HepG2 (cell line): Measurements from ENCODE around the gene C19orf73. TPM values are rescaled to one million over a fixed set of nuclear protein-coding genes. Genes with fewer than 3 reads are reported as not detected.
A peak's percentile ranks its signal among the peaks of the same experiment; 100 is the strongest.

Experiments
- ATAC-seq: fragments of 200-7000 bp; cut with Tn5 transposase; 3 replicates; pipeline ENCODE4 v1.9.1; 2020; ENCODE audit warnings: mild to moderate bottlenecking, moderate library complexity
- BruUV-seq: library from RNA; stranded (reverse); fragments of 400-500 nt; replicated peaks from 2 replicates; lab custom pipeline; 2021; lab: Mats Ljungman, UMichigan
- CTCF ChIA-PET: fragments of 300-600 bp; formaldehyde crosslinking; extraction: SDS; loops from one replicate; lab custom pipeline; 2021; ENCODE audit warnings: low total read pairs, inconsistent platforms, low intra/inter-chr PET ratio; lab: Yijun Ruan, JAX
- POLR2A ChIA-PET: fragments of 350-600 bp; sonication (Branson Sonifier 250); formaldehyde crosslinking; loops from one replicate; lab custom pipeline; 2020; ENCODE audit warnings: antibody characterized with exemption, inconsistent platforms; lab: Yijun Ruan, JAX
- DNase-seq: peaks from one replicate; pipeline ENCODE4 v3.0.0-alpha.2; 2015; ENCODE audit warnings: low spot score
- FAIRE-seq: peaks from 3 replicates; lab custom pipeline; 2011; peaks lifted over from hg19 to GRCh38; lab: Jason Lieb, UNC
- H2AFZ ChIP-seq: one replicate; pipeline ENCODE4 v1.6.1; 2011; ENCODE audit warnings: low read length, inconsistent platforms
- H3K27ac ChIP-seq: fragments of 300-600 bp; 3 replicates; pipeline ENCODE4 v1.8.0; 2011; ENCODE audit warnings: mixed run types, mild to moderate bottlenecking, mixed read lengths, low read length, inconsistent platforms; ENCODE audit not compliant: insufficient read depth; ENCODE audit errors: extremely low read length
- H3K27me3 ChIP-seq, 2 experiments: fragments of 200-600 bp in 1 of 2; 2 replicates in 1 of 2; 3 replicates in 1 of 2; pipeline versions ENCODE4 v1.6.0 to v1.8.0; 2011; ENCODE audit warnings: low read length in 2 of 2, mild to moderate bottlenecking in 2 of 2, moderate library complexity in 2 of 2, inconsistent platforms in 1 of 2; ENCODE audit not compliant: insufficient read depth in 2 of 2, control insufficient read depth in 1 of 2
- H3K36me3 ChIP-seq, 2 experiments: fragments of 200-600 bp in 1 of 2; replicated peaks in 1 of 2; 2 replicates in 1 of 2; 3 replicates in 1 of 2; pipeline versions ENCODE4 v1.5.1 to v1.8.0; 2011; ENCODE audit warnings: low read length in 2 of 2, inconsistent platforms in 1 of 2; ENCODE audit not compliant: insufficient read depth in 2 of 2, control insufficient read depth in 1 of 2
- H3K4me1 ChIP-seq: 2 replicates; pipeline ENCODE4 v1.5.1; 2012; ENCODE audit warnings: low read length, inconsistent platforms; ENCODE audit not compliant: insufficient read depth
- H3K4me2 ChIP-seq: 2 replicates; pipeline ENCODE4 v1.6.0; 2011; ENCODE audit warnings: low read depth, low read length, inconsistent platforms
- H3K4me3 ChIP-seq, 3 experiments: fragments of 200-600 bp in 1 of 3; sonication (generic), shearing (Covaris generic) in 1 of 3; replicated peaks in 1 of 3; 2 replicates each; pipeline ENCODE4 v1.5.1; 2011 to 2016; ENCODE audit warnings: low read length in 3 of 3, inconsistent platforms in 2 of 3, low read depth in 2 of 3, mild to moderate bottlenecking in 2 of 3, control low read depth in 1 of 3, mixed read lengths in 1 of 3; ENCODE audit not compliant: insufficient read depth in 1 of 3
- H3K79me2 ChIP-seq: one replicate; pipeline ENCODE4 v1.6.1; 2011; ENCODE audit warnings: low read length, inconsistent platforms; ENCODE audit not compliant: insufficient read depth
- H3K9ac ChIP-seq: 2 replicates; pipeline ENCODE4 v1.6.0; 2011; ENCODE audit warnings: mild to moderate bottlenecking, low read depth, low read length, inconsistent platforms; ENCODE audit not compliant: insufficient read depth
- H3K9me3 ChIP-seq: 2 replicates; pipeline ENCODE4 v1.5.1; 2012; ENCODE audit warnings: mild to moderate bottlenecking, low read length
- H4K20me1 ChIP-seq: 2 replicates; pipeline ENCODE4 v1.6.0; 2011; ENCODE audit warnings: inconsistent platforms, mild to moderate bottlenecking, low read length, moderate library complexity; ENCODE audit not compliant: insufficient read depth
- AGO2 ChIP-seq: fragments of 200-400 bp; formaldehyde crosslinking; optimal IDR thresholded peaks from 2 replicates; pipeline ENCODE3; 2017; ENCODE audit warnings: mild to moderate bottlenecking, low read depth, low read length, moderate library complexity
- ATAD3A ChIP-seq: sonication (generic); formaldehyde crosslinking; IDR thresholded peaks from 2 replicates; pipeline ENCODE4 v1.4.0; 2020; ENCODE audit warnings: missing genetic modification reagents
- CEBPG ChIP-seq: IDR thresholded peaks from 2 replicates; pipeline ENCODE4 v1.6.1; 2016
- MAF1 ChIP-seq: sonication (generic); formaldehyde crosslinking; IDR thresholded peaks from 2 replicates; pipeline ENCODE4 v1.5.0; 2020; ENCODE audit warnings: missing genetic modification reagents, borderline replicate concordance
- NRL ChIP-seq: sonication (generic); formaldehyde crosslinking; IDR thresholded peaks from 2 replicates; pipeline ENCODE4 v1.5.0; 2020; ENCODE audit warnings: missing genetic modification reagents, mild to moderate bottlenecking, moderate library complexity, borderline replicate concordance
- RBFOX2 ChIP-seq: fragments of 200-400 bp; formaldehyde crosslinking; IDR thresholded peaks from 2 replicates; pipeline ENCODE4 v1.6.1; 2017; ENCODE audit warnings: low read depth, mild to moderate bottlenecking, low read length
- RFXANK ChIP-seq: IDR thresholded peaks from 2 replicates; pipeline ENCODE4 v1.6.1; 2016
- SNAI1 ChIP-seq: sonication (generic); formaldehyde crosslinking; IDR thresholded peaks from 2 replicates; pipeline ENCODE4 v1.5.0; 2020; ENCODE audit warnings: mild to moderate bottlenecking, missing genetic modification reagents, borderline replicate concordance
- SOX13 ChIP-seq, 3 experiments: fragments of 450-650 bp in 1 of 3; sonication (generic) in 1 of 3; formaldehyde crosslinking in 1 of 3; IDR thresholded peaks in 2 of 3; conservative IDR thresholded peaks in 1 of 3; 2 replicates each; pipeline versions ENCODE4 v1.5.0 to v1.6.1; 2016 to 2020; ENCODE audit warnings: antibody characterized with exemption in 1 of 3, mild to moderate bottlenecking in 1 of 3, missing compliant biosample characterization in 1 of 3, missing genetic modification reagents in 1 of 3, moderate library complexity in 1 of 3
- ZNF530 ChIP-seq: sonication (generic); formaldehyde crosslinking; IDR thresholded peaks from 2 replicates; pipeline ENCODE4 v1.5.0; 2020; ENCODE audit warnings: low read depth, mild to moderate bottlenecking, missing genetic modification reagents
- WGBS: methylation state at CpG from one replicate; pipeline ENCODE4 v1.1.6; 2017; ENCODE audit warnings: low lambda C conversion rate; 5-methylcytosine and 5-hydroxymethylcytosine counted together
- in situ Hi-C: cut with HindIII; loops from 2 replicates; pipeline ENCODE4 v1.10.0; 2017; ENCODE audit warnings: low pct_unique_long_range_greater_than_20kb; ENCODE audit not compliant: extremely low pct_ligation_motif_present
- intact Hi-C: fragments of 100-400 bp; cut with micrococcal nuclease; formaldehyde crosslinking; loops from one replicate; pipeline ENCODE4 v1.10.0; 2022; ENCODE audit not compliant: unreplicated experiment
- polyA plus RNA-seq, 8 experiments: library from polyadenylated mRNA; depleted of rRNA in 3 of 8; stranded (reverse) in 7 of 8; unstranded in 1 of 8; fragments of >200 nt; fragmentation: Illumina TruSeq in 4 of 8; extraction: Trizol in 4 of 8; gene quantifications; 2 replicates each; pipeline versions ENCODE4 v1.2.1 to v1.2.3, GENCODE V29; 2011 to 2016; ENCODE audit warnings: low read depth in 4 of 8, missing spikeins in 1 of 8, mixed read lengths in 1 of 8; ENCODE audit not compliant: insufficient read depth in 1 of 8
- total RNA-seq, 5 experiments: library from RNA; depleted of rRNA; stranded (reverse); fragments of >200 nt; fragmentation: Illumina TruSeq; extraction: Trizol; gene quantifications; 2 replicates each; pipeline ENCODE4 v1.2.3, GENCODE V29; 2016; ENCODE audit warnings: low read depth in 1 of 5

Gene C19orf73
- total and polyA plus RNA-seq, 2 of the 13 experiments (the other 11 are each of a cell fraction or from before 2014, with no cell fraction given) = 1.4 to 1.5 TPM

DNA sequence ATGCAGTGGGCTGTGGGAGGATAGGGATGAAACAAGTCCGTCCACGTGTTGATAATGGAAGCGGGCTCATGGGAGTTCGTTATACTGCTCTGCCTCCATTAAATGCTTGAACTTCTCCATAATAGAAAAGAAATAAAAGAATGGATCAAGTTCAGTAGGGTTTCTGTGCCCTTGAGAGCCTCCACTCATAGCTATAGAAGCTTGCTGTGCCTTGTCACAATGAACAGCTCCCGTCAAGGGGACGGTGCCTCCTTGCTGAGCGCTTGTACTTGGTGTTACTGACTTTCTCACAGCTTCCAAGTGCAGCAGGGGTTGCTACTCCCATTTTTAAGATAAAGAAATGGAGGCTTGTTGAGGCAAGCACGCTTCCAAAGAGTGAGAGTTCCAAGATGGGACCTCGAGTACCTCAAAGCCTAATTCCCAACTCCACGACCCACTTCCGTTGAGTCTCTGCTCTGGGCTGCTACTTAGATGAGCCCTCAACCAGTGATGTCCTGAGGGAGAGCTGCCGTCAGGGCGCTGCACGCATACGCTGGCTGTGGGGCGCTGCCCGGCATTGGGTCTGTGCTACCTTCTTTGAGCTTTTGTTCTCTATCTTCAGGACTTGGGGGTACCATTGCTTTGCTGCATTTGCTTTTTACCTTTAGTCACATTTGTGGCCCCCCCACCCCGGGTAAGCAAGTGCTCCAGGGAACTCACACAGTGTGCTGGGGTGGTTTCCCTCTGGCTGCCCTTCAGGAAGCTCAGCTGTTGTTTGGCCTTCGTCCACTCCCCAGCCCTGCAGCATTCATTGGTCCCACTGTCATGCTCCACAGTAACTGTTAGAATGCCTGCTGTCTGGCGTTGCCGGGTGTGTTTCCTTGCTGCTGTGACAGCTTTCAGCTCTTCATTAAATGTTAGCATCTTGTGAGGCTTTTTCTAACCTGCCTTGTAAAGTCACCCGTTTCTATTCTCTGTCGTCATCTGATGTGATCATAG, 24.1 kb downstream of the C19orf73 start:
- in situ Hi-C loops = loop anchor here (10.0 kb wide), 1 partner anchor 100 kb away; no protein-coding TSS in a partner anchor
- peaks cover 32% of the 10 kb centered on the region for H4K20me1 ChIP-seq
- H3K4me1 ChIP-seq = no peaks in the 10 kb centered on the region
- FAIRE-seq (no peak), ATAC-seq (no peak), DNase-seq (no peak)
- H3K9ac ChIP-seq = no peak overlapping the region
- no TSS peak for BruUV-seq
- CTCF ChIA-PET = no interaction called here
- no peak overlapping the region for H3K4me3 ChIP-seq
- H3K4me2 ChIP-seq = no peak overlapping the region
- WGBS = 96% methylated on average over 23 of the region's 23 CpGs
- no peaks in the 10 kb centered on the region for H3K27me3 ChIP-seq
- H2AFZ ChIP-seq = no peak overlapping the region
- peaks cover 31% of the 10 kb centered on the region for H3K79me2 ChIP-seq
- intact Hi-C loops = loop anchor here (5.0 kb wide), 1 partner anchor 53 kb away; no protein-coding TSS in a partner anchor
- H3K36me3 ChIP-seq = peaks cover 44 to 82% of the 10 kb centered on the region in 2 experiments
- POLR2A ChIA-PET = interaction anchor here (1.4 kb wide), 1 partner anchor 20 kb away, joined by 4 read pairs; the partner anchor contains the start of gene LIN7B
- no peak overlapping the region for H3K27ac ChIP-seq
- TF ChIP-seq SNAI1 (no peak), ZNF530 (CRISPR knock-in tag) (no peak), ATAD3A (CRISPR knock-in tag) (no peak), RFXANK (no peak), MAF1 (CRISPR knock-in tag) (no peak), RBFOX2 (peak; percentile 56), AGO2 (peak; percentile 40), NRL (no peak), SOX13 (IDR thresholded peaks at IDR 0.05) (no peak), SOX13 (CRISPR knock-in tag; conservative IDR thresholded peaks at IDR 0.05 in 1 of 2, IDR thresholded peaks at IDR 0.05 in 1 of 2) (no peak), CEBPG (CRISPR knock-in tag) (no peak)
- no peaks in the 10 kb centered on the region for H3K9me3 ChIP-seq
